Measurements from ENCODE around the gene ZNF423. TPM values are rescaled to one million over a fixed set of nuclear protein-coding genes. Genes with fewer than 3 reads are reported as not detected.

Gene ZNF423
- total and polyA plus RNA-seq, 2 donors, result 6.4 to 14.0 TPM

DNA sequence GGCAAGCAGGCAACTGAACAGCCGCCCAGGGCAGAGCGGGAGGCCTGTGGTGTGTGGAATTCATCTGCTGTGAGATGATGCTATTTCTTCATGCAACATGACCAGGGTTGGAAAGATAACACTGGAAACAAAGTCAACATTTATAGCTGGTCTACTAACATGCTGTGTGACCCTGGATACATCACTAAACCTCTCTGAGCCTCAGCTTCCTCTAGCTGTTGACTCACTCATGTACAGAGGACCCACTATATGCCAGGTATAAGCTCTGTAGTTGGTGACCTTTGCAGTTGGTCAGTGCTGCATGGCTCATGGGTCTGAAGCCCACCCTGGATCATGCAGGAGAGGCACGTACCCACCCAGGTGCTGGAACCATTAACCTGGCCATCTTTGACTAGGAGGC is 180.9 kb downstream of the ZNF423 start:
- no peak overlapping the region for H3K27ac ChIP-seq (ENCODE audit: low read depth)
- no peak for DNase-seq (ENCODE audit: extremely low spot score)
- H3K36me3 ChIP-seq (ENCODE audit: insufficient read depth), result no peaks in the 10 kb centered on the region
- no peaks in the 10 kb centered on the region for H3K4me1 ChIP-seq (ENCODE audit: insufficient read depth)
- 97% methylated on average over 3 of the region's 3 CpGs for WGBS
- no peak overlapping the region for H3K4me3 ChIP-seq (ENCODE audit: low read depth, low read length)

DNA sequence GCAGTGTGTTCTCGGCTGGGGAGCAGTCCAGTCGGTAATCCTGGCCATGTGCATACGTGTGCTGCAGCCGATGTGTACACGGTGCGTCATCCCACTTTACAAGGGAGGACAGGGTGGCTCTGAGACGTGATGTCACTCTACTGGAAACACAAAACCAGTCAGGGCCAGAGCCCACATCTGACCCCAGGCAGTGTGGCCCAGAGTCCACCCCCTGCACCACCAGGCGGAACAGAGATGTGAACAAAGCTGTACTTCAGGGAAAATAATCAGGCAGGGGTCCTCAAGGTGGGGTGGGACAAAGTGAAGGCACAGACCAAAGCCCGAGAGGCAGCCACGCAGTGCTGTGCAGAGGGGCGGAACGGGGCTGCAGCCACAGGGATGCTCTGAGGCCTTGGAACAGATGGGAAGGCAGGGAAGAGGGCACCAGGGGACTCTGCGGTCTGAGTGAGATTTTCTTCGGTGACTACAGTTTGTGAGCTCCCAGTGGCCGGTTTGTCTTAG is 181.5 kb downstream of the ZNF423 start:
- no peak overlapping the region for H3K27ac ChIP-seq (ENCODE audit: low read depth)
- DNase-seq (ENCODE audit: extremely low spot score), result no peak
- no peak overlapping the region for H3K4me3 ChIP-seq (ENCODE audit: low read depth, low read length)
- no peaks in the 10 kb centered on the region for H3K4me1 ChIP-seq (ENCODE audit: insufficient read depth)
- no peaks in the 10 kb centered on the region for H3K36me3 ChIP-seq (ENCODE audit: insufficient read depth)
- WGBS, result 87% methylated on average over 15 of the region's 15 CpGs

DNA sequence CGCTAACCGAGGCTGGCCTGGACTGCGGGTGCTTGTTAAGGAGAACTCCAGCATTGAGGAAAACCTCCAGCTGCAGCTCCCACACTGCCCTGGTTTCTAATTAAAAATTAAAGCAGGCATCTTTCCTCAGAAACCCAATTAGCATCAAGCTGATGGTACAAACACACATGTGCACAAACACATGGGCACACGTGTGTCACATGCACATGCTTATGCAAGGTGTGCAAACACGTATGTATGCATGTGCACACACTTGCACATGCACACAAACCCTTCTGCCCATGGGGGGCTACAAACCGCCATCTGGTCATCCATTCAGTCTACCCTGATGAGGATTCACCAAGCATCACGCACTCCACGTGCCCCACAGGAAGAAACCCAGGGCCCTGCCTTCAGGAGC is 182.5 kb downstream of the ZNF423 start:
- 93% methylated on average over 8 of the region's 8 CpGs for WGBS

DNA sequence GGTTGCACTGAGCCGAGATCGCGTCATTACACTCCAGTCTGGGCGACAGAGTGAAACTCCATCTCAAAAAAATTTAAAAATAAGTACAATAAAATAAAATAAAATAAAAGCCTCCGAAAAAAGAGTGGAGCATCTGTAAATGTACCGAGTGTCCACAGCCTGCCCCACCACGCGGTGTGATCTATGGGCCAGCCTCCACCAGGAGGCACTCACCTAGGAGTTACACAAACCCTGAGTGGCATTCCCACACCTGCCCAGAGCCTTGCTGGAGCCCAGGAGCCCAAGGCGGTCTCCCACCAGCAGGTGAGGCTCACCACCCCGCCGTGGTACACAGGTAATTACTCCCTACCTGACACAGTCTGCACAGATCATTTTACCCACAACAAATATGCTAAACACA is 183.2 kb downstream of the ZNF423 start:
- Histone ChIP-seq H3K4me3 (ENCODE audit: low read depth, low read length) (no peak overlapping the region), H3K4me1 (ENCODE audit: insufficient read depth) (no peaks in the 10 kb centered on the region), H3K36me3 (ENCODE audit: insufficient read depth) (no peaks in the 10 kb centered on the region), H3K27ac (ENCODE audit: low read depth) (no peak overlapping the region)
- no peak for DNase-seq (ENCODE audit: extremely low spot score)
- WGBS, result 89% methylated on average over 11 of the region's 11 CpGs

More for the DNA sequence above, 182.5 kb downstream of the ZNF423 start:
- H3K4me1 ChIP-seq (ENCODE audit: insufficient read depth), result no peaks in the 10 kb centered on the region
- no peak overlapping the region for H3K4me3 ChIP-seq (ENCODE audit: low read depth, low read length)
- H3K27ac ChIP-seq (ENCODE audit: low read depth), result no peak overlapping the region
- no peaks in the 10 kb centered on the region for H3K36me3 ChIP-seq (ENCODE audit: insufficient read depth)
- no peak for DNase-seq (ENCODE audit: extremely low spot score)

DNA sequence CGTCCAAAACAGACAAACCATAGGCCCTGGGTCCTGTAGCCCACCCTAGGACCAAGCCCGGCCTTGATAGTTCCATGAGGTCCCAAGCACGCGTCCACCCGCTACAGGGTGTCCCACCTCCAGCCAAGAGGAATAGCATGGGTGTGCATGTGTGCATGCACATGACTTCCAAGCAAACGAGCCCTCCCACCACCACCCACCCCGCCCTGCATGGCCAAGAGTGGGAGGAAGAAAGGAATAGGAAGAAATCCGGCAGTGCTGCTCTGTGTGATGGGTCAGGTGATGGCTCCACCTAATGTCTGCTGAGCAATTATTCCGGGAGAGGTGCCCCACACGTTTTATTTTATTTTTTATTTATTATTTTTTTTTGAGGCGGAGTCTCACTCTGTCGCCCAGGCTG is 184.6 kb downstream of the ZNF423 start:
- WGBS, result 89% methylated on average over 12 of the region's 12 CpGs
- no peak overlapping the region for H3K4me3 ChIP-seq (ENCODE audit: low read depth, low read length)
- no peaks in the 10 kb centered on the region for H3K36me3 ChIP-seq (ENCODE audit: insufficient read depth)
- no peak overlapping the region for H3K27ac ChIP-seq (ENCODE audit: low read depth)
- DNase-seq (ENCODE audit: extremely low spot score), result no peak
- H3K4me1 ChIP-seq (ENCODE audit: insufficient read depth), result no peaks in the 10 kb centered on the region

DNA sequence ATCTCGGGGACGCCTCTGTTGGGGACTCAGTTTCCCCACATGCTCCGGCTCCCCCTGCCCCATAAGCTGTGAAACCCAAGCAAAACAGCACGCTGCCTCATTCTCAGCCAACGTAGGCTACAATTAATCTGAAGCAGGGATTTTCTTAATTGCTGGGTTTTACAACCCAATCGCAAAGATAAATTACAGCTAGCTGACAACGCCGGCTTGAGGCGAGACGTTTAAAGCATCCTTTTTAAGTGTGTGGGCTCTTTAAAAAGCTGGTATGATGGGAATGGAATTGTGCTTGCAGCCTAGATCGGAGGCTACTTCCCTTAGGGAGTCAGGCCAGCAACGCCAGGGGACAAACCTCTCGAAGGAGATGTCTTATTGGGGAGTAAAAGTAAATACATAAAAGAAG is 185.3 kb downstream of the ZNF423 start:
- Histone ChIP-seq H3K27ac (ENCODE audit: low read depth) (no peak overlapping the region), H3K4me1 (ENCODE audit: insufficient read depth) (no peaks in the 10 kb centered on the region), H3K4me3 (ENCODE audit: low read depth, low read length) (no peak overlapping the region), H3K36me3 (ENCODE audit: insufficient read depth) (no peaks in the 10 kb centered on the region)
- no peak for DNase-seq (ENCODE audit: extremely low spot score)
- 53% methylated on average over 13 of the region's 13 CpGs for WGBS

DNA sequence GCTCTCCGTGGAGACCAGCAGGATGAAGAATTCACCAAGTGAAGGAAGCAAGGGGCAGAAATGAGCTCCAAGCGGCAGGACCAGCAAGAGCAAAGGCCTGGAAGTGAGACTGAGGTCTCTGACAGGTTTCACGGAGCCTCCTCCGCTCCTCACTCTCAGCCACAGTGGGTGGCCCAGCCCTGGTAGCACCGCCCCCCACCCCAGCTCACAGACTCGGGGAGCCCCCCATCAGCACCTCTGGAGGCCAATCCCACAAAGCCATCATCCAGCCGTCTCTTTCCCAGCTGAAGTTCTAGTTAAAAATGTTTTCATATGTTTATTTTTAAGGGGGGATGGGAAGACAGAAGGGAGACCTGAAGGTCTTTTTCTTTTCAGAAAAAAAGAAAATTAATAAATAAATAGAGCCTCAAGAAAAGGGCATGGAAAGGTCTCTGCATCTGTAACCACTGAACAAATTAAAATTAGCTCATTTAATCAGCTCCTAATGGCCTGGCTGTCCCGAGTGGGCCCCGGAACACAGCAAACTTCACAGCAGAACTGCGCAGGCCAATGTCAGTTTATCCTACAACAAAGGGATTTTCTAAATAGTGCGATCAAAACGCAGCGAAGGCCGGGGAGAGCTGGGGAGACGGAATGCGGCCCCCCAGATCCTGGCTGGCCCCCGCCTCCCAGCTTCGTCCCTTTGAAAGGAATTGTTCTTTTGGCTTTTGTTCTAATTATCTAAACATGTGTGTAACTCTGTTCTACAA is 190.3 kb downstream of the ZNF423 start:
- no peaks in the 10 kb centered on the region for H3K36me3 ChIP-seq (ENCODE audit: insufficient read depth)
- no peak overlapping the region for H3K4me3 ChIP-seq (ENCODE audit: low read depth, low read length)
- no peak for DNase-seq (ENCODE audit: extremely low spot score)
- no peak overlapping the region for H3K27ac ChIP-seq (ENCODE audit: low read depth)
- H3K4me1 ChIP-seq (ENCODE audit: insufficient read depth), result no peaks in the 10 kb centered on the region
- 74% methylated on average over 18 of the region's 18 CpGs for WGBS

DNA sequence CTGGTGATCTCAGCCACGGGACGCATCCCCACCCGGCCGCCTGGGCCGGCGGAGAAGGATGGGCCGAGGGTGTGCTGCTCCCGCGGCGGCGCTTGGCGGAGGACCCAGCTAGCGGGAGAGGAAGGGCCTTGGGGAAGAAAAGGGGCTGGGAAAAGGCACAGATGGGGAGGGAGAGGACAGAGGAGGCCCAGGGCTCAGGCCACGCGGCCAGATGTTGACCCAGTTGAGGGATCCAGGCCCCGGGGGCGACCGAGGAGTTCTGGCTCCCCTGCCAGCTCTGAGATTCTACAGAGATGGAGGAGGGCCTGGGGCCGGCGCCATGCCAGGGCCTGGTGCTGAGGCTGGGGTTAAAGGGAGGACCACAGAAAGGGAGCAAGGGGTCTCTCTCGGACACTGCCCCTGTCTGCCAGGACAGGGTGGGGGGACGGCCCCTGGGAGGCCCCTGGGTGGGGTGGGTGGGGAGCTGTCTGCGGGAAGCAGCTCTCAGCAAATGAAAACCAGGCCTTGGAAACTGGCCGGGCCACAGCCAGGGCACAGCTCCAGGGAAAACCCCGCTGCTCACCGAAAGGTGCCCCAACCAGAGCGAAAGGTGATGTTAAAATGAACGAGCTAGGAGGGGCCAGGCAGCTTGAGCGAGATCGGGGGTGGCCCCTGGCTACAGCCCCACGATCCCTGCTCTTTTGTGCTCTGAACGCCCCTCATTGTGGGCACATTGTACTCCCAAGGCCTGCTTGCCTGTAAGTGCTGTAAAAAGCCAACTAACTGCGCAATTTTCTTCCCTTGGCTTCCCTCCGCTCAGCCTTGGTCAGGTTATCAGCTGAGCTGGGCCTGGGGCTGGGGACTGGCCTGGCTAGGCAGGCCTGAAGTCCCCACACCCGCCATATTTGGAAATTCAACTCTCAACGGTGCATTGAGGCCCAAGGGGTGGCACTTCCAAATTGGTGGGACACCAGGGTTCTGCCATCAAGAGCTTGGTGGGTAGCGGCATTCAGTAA is 191.4 kb downstream of the ZNF423 start:
- DNase-seq (ENCODE audit: extremely low spot score), result no peak

DNA sequence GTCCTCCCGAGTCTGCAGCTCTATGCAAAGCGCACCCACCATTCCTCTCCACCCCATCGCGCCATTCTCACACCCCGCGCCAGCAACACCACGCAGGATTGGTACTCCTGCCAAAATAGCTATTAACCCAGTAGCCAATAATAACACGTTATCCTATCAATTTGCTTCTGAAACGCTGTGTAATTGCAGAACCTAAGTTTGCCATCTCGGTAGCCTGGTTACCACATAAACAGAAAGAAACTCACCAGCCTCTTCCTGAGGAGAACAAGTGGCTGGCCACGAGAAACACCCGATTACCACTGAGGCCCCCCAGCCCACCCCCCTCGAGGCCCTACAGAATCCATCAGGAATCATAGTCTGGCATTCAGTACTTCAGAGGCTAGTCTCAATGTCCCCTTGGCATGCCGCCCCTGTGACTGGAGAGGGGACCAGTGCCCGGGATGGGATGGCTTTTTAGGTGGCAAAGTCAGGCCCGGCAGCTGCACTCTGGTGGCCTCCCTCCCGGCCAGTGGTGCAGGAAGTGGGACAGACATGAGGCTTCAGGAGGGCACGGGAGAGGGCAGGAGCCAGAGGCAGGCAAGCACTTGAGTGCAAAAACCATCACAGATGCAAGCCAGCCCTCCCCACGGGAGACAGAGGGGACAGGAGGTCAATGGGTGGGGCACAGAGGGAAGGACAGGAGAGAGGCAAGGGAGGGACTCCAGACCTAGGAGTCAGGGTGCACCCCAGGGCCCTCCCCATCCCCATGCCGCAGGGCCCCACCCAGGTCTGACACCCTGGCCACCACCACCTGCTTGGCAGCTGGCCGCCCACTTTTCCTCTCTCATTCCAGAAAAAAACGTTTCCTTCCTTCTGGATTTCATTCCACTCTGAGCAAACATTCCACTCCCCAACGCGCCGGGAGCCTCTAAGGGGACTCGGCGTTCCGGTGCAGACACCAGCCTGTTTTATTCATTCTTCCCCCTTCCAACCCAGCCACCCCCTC is 192.5 kb downstream of the ZNF423 start:
- no peak for DNase-seq (ENCODE audit: extremely low spot score)
- peak overlapping the region; percentile 76 for H3K27ac ChIP-seq (ENCODE audit: low read depth)
- H3K4me1 ChIP-seq (ENCODE audit: insufficient read depth), result no peaks in the 10 kb centered on the region
- H3K4me3 ChIP-seq (ENCODE audit: low read depth, low read length), result no peak overlapping the region
- WGBS, result 41% methylated on average over 28 of the region's 28 CpGs
- H3K36me3 ChIP-seq (ENCODE audit: insufficient read depth), result no peaks in the 10 kb centered on the region

More for the DNA sequence above, 191.4 kb downstream of the ZNF423 start:
- peak overlapping the region; percentile 76 for H3K27ac ChIP-seq (ENCODE audit: low read depth)
- H3K4me1 ChIP-seq (ENCODE audit: insufficient read depth), result no peaks in the 10 kb centered on the region
- H3K36me3 ChIP-seq (ENCODE audit: insufficient read depth), result no peaks in the 10 kb centered on the region
- WGBS, result 58% methylated on average over 37 of the region's 37 CpGs
- H3K4me3 ChIP-seq (ENCODE audit: low read depth, low read length), result no peak overlapping the region

DNA sequence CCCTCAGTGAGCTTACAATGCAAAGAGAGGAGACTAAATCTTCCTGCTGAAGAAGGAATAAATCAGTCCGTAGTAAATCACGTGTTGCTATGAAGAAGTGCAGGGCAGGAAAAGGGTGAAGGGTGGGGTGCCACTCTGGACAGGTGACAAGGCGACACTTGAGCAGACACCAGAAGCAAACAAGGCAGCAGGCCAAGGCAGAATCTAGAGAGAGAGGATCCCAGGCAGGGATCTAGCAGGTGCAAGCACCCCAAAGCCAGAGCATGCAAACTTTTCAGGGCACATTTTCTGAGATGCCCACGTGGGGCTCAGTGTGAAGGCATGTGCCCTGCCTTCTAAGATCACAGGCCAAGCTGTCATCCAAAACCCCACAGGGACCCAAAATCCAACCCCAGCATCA is 193.3 kb downstream of the ZNF423 start:
- no peak overlapping the region for H3K4me3 ChIP-seq (ENCODE audit: low read depth, low read length)
- no peak for DNase-seq (ENCODE audit: extremely low spot score)
- no peak overlapping the region for H3K27ac ChIP-seq (ENCODE audit: low read depth)
- H3K4me1 ChIP-seq (ENCODE audit: insufficient read depth), result no peaks in the 10 kb centered on the region
- 92% methylated on average over 4 of the region's 4 CpGs for WGBS
- no peaks in the 10 kb centered on the region for H3K36me3 ChIP-seq (ENCODE audit: insufficient read depth)

DNA sequence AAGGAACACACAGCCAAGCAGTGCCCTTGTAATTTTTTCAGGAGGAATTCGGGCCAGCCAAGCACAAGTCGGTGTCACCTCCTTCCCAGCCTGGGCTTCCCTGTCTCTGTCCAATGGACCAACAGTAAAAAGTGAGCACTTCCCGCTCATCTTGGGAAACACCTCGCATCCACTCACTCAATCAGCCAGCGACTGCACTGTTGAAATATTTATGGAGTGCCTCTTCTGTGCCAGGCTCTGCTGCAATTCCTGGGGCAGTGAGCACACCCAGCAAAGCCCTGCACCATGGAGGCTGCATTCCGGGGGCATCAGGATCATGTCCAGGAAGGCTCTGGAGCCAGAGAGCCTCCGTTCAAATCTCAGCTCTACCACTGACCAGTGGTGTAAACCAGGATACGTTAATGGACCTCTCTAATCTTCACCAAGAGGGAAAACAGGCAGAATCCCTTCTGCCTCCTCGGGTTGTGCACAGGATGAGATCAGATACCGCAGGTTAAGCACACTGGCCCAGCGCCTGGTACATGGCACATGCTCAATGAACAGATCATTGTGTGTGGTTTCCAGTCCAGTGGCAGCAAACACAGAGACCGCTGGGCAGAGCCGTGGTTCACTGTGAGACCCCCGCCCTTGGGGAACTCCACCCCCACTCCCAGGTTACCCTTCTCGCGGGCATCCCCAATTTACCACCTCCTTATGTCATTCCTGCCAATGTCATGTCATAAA is 194.3 kb downstream of the ZNF423 start:
- Histone ChIP-seq H3K4me1 (ENCODE audit: insufficient read depth) (no peaks in the 10 kb centered on the region), H3K27ac (ENCODE audit: low read depth) (no peak overlapping the region), H3K4me3 (ENCODE audit: low read depth, low read length) (no peak overlapping the region), H3K36me3 (ENCODE audit: insufficient read depth) (no peaks in the 10 kb centered on the region)
- no peak for DNase-seq (ENCODE audit: extremely low spot score)
- 85% methylated on average over 16 of the region's 16 CpGs for WGBS

DNA sequence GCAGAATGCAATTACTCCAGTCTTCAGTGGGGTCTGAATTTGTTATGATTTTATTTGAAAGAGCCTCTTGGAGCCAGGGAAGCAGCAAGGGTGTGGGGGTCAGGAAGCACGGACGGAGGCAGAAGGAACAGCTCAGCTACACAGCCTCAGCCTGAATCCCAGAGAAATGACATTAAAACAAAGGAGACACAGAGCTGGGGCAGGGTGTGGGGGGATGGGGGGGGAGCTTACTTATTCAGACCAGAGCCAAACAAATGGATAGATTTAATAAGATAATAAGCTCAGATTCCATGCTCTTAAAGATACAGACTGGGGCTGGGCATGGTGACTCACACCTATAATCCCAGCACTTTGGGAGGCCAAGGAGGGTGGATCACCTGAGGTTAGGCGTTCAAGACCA is 195.3 kb downstream of the ZNF423 start:
- Histone ChIP-seq H3K27ac (ENCODE audit: low read depth) (no peak overlapping the region), H3K4me1 (ENCODE audit: insufficient read depth) (no peaks in the 10 kb centered on the region), H3K4me3 (ENCODE audit: low read depth, low read length) (no peak overlapping the region), H3K36me3 (ENCODE audit: insufficient read depth) (no peaks in the 10 kb centered on the region)
- no peak for DNase-seq (ENCODE audit: extremely low spot score)
- whole genome bisulfite sequencing, result 73% methylated on average over 3 of the region's 3 CpGs

All from urinary bladder (tissue), 4 donors.